HEK293 (cell line): Measurements from ENCODE around the gene LDLRAD3.

ENCODE experiments used
- CTCF ChIA-PET: fragments of 350-600 bp; formaldehyde crosslinking; extraction: SDS; loops from one replicate; lab custom pipeline; 2021; ENCODE audit warnings: antibody characterized with exemption; lab: Yijun Ruan, JAX
- POLR2A ChIA-PET: fragments of 300-600 bp; formaldehyde crosslinking; extraction: SDS; loops from one replicate; lab custom pipeline; 2020; ENCODE audit warnings: antibody characterized with exemption, inconsistent platforms; lab: Yijun Ruan, JAX
- H3K27ac ChIP-seq: fragments of 200-500 bp; sonication (Bioruptor generic); 2 replicates; pipeline ENCODE4 v1.5.1; 2014; ENCODE audit warnings: low read depth, low read length, control low read depth, inconsistent platforms; ENCODE audit errors: extremely low read depth
- H3K36me3 ChIP-seq, 2 experiments: fragments of 200-500 bp in 1 of 2; sonication (Bioruptor generic) in 1 of 2; 1 replicate in 1 of 2; 2 replicates in 1 of 2; pipeline ENCODE4 v1.5.1; 2014 to 2017; ENCODE audit warnings: inconsistent platforms in 2 of 2, low read length in 2 of 2; ENCODE audit not compliant: control insufficient read depth in 2 of 2, insufficient read depth in 1 of 2
- H3K4me1 ChIP-seq: fragments of 200-500 bp; sonication (Bioruptor generic); 2 replicates; pipeline ENCODE4 v1.5.1; 2014; ENCODE audit warnings: mild to moderate bottlenecking, low read length, inconsistent platforms; ENCODE audit not compliant: control insufficient read depth, insufficient read depth
- H3K4me3 ChIP-seq: 2 replicates; pipeline ENCODE4 v1.5.1; 2011; ENCODE audit warnings: low read depth, mild to moderate bottlenecking, control low read depth, low read length, moderate library complexity
- H3K9me3 ChIP-seq: fragments of 200-500 bp; sonication (Bioruptor generic); 2 replicates; pipeline ENCODE4 v1.5.1; 2014; ENCODE audit warnings: low read depth, low read length, inconsistent platforms; ENCODE audit not compliant: control insufficient read depth, insufficient read depth
- GLIS2 ChIP-seq: fragments of 450-650 bp; formaldehyde crosslinking; IDR thresholded peaks from 2 replicates; pipeline ENCODE4 v1.5.1; 2016; ENCODE audit warnings: missing biosample characterization, missing genetic modification characterization
- KLF17 ChIP-seq: fragments of 450-650 bp; formaldehyde crosslinking; IDR thresholded peaks from 2 replicates; pipeline ENCODE4 v1.5.1; 2016; ENCODE audit warnings: missing biosample characterization, missing genetic modification characterization
- PATZ1 ChIP-seq: fragments of 450-650 bp; formaldehyde crosslinking; IDR thresholded peaks from 2 replicates; pipeline ENCODE4 v1.5.1; 2016; ENCODE audit warnings: missing biosample characterization, missing genetic modification characterization
- REST ChIP-seq: fragments of 450-650 bp; formaldehyde crosslinking; IDR thresholded peaks from 2 replicates; pipeline ENCODE4 v1.5.1; 2016; ENCODE audit warnings: missing biosample characterization, missing genetic modification characterization
- TRIM28 ChIP-seq: IDR thresholded peaks from 2 replicates; pipeline ENCODE4 v1.6.1; 2011; ENCODE audit warnings: low read length, control low read depth, borderline replicate concordance
- ZBTB1 ChIP-seq: fragments of 450-650 bp; formaldehyde crosslinking; IDR thresholded peaks from 2 replicates; pipeline ENCODE4 v1.5.1; 2016; ENCODE audit warnings: missing biosample characterization, missing genetic modification characterization
- ZBTB20 ChIP-seq: fragments of 450-650 bp; formaldehyde crosslinking; IDR thresholded peaks from 2 replicates; pipeline ENCODE4 v1.5.1; 2016; ENCODE audit warnings: missing biosample characterization, missing genetic modification characterization
- ZBTB21 ChIP-seq: fragments of 450-650 bp; formaldehyde crosslinking; IDR thresholded peaks from 2 replicates; pipeline ENCODE4 v1.5.1; 2017; ENCODE audit warnings: missing biosample characterization, missing genetic modification characterization
- ZBTB44 ChIP-seq: fragments of 450-650 bp; IDR thresholded peaks from 2 replicates; pipeline ENCODE4 v1.5.1; 2018; ENCODE audit warnings: missing biosample characterization, mild to moderate bottlenecking, missing genetic modification characterization
- ZIC2 ChIP-seq: fragments of 450-650 bp; formaldehyde crosslinking; IDR thresholded peaks from 2 replicates; pipeline ENCODE4 v1.5.1; 2016; ENCODE audit warnings: missing biosample characterization, missing genetic modification characterization
- ZNF112 ChIP-seq: fragments of 450-650 bp; formaldehyde crosslinking; IDR thresholded peaks from 2 replicates; pipeline ENCODE4 v1.5.0; 2017; ENCODE audit warnings: missing biosample characterization, missing genetic modification characterization
- ZNF114 ChIP-seq: fragments of 450-650 bp; formaldehyde crosslinking; IDR thresholded peaks from 2 replicates; pipeline ENCODE4 v1.5.0; 2017; ENCODE audit warnings: missing biosample characterization, missing genetic modification characterization
- ZNF132 ChIP-seq: fragments of 450-650 bp; formaldehyde crosslinking; IDR thresholded peaks from 2 replicates; pipeline ENCODE4 v1.5.1; 2017; ENCODE audit warnings: missing biosample characterization, missing genetic modification characterization, borderline replicate concordance
- ZNF133 ChIP-seq: fragments of 450-650 bp; formaldehyde crosslinking; IDR thresholded peaks from 2 replicates; pipeline ENCODE4 v1.5.1; 2016; ENCODE audit warnings: missing biosample characterization, missing genetic modification characterization
- ZNF184 ChIP-seq: fragments of 450-650 bp; IDR thresholded peaks from 2 replicates; pipeline ENCODE4 v1.5.1; 2018; ENCODE audit warnings: missing biosample characterization, mild to moderate bottlenecking, missing genetic modification characterization
- ZNF274 ChIP-seq, 2 experiments: fragments of 200-500 bp in 1 of 2; fragments of 450-650 bp in 1 of 2; sonication (Bioruptor generic) in 1 of 2; formaldehyde crosslinking in 1 of 2; IDR thresholded peaks; 2 replicates each; pipeline versions ENCODE4 v1.5.1 to v1.6.1; 2014 to 2016; ENCODE audit warnings: borderline replicate concordance in 1 of 2, inconsistent platforms in 1 of 2, low read length in 1 of 2, missing biosample characterization in 1 of 2, missing genetic modification characterization in 1 of 2
- ZNF394 ChIP-seq: fragments of 450-650 bp; formaldehyde crosslinking; IDR thresholded peaks from 2 replicates; pipeline ENCODE4 v1.5.1; 2016; ENCODE audit warnings: missing biosample characterization, missing genetic modification characterization, mild to moderate bottlenecking, moderate library complexity, borderline replicate concordance
- ZNF398 ChIP-seq: fragments of 450-650 bp; formaldehyde crosslinking; IDR thresholded peaks from 2 replicates; pipeline ENCODE4 v1.5.1; 2017; ENCODE audit warnings: missing biosample characterization, missing genetic modification characterization
- ZNF544 ChIP-seq: fragments of 450-650 bp; formaldehyde crosslinking; IDR thresholded peaks from 2 replicates; pipeline ENCODE4 v1.5.0; 2017; ENCODE audit warnings: missing biosample characterization, missing genetic modification characterization
- ZNF548 ChIP-seq: fragments of 450-650 bp; formaldehyde crosslinking; IDR thresholded peaks from 2 replicates; pipeline ENCODE4 v1.5.1; 2016; ENCODE audit warnings: missing biosample characterization, missing genetic modification characterization
- ZNF549 ChIP-seq: fragments of 450-650 bp; IDR thresholded peaks from 2 replicates; pipeline ENCODE4 v1.5.1; 2018; ENCODE audit warnings: missing biosample characterization, missing genetic modification characterization, mild to moderate bottlenecking, inconsistent platforms, moderate library complexity
- ZNF580 ChIP-seq: fragments of 450-650 bp; formaldehyde crosslinking; IDR thresholded peaks from 2 replicates; pipeline ENCODE4 v1.5.1; 2016; ENCODE audit warnings: missing biosample characterization, missing genetic modification characterization
- ZNF664 ChIP-seq: fragments of 450-650 bp; formaldehyde crosslinking; IDR thresholded peaks from 2 replicates; pipeline ENCODE4 v1.5.1; 2016; ENCODE audit warnings: missing biosample characterization, missing genetic modification characterization
- ZSCAN18 ChIP-seq: fragments of 450-650 bp; formaldehyde crosslinking; IDR thresholded peaks from 2 replicates; pipeline ENCODE4 v1.5.1; 2016; ENCODE audit warnings: missing biosample characterization, missing genetic modification characterization

The LDLRAD3 gene

GRCh38 chr11:36149538-36150242 is 205.8 kb downstream of the LDLRAD3 start:
- no peak overlapping the region for H3K27ac ChIP-seq
- POLR2A ChIA-PET = interaction anchor here (0.6 kb wide), 1 partner anchor 60 kb away, joined by 5 read pairs; no protein-coding TSS in a partner anchor
- H3K36me3 ChIP-seq = no peaks in the 10 kb centered on the region
- H3K4me3 ChIP-seq = no peak overlapping the region
- CTCF ChIA-PET = interaction anchor here (0.5 to 3.8 kb wide), 18 partner anchors 16 to 758 kb away, joined by 3 to 25 read pairs (median 4); no protein-coding TSS in a partner anchor
- H3K4me1 ChIP-seq = no peaks in the 10 kb centered on the region; the same call in 1 of the 2 replicates
- no peaks in the 10 kb centered on the region for H3K9me3 ChIP-seq
- TF ChIP-seq ZBTB44 (tag by site-specific recombination) (no peak), ZNF132 (tag by site-specific recombination) (no peak), TRIM28 (peak; percentile 54; the same call in 1 of the 2 replicates), KLF17 (tag by site-specific recombination) (peak; percentile 99), ZIC2 (tag by site-specific recombination) (0 out of 2 replicates have a peak, but pooled peaks have one; percentile 18), ZNF398 (peak; percentile 69), ZNF112 (tag by site-specific recombination) (no peak), ZBTB1 (tag by site-specific recombination) (0 out of 2 replicates have a peak, but pooled peaks have one; percentile 62), ZNF114 (no peak), ZNF544 (no peak), ZNF548 (tag by site-specific recombination) (no peak), PATZ1 (tag by site-specific recombination) (peak; percentile 88), ZBTB20 (tag by site-specific recombination) (peak; percentile 27; the same call in 1 of the 2 replicates), ZBTB21 (peak; percentile 90), REST (tag by site-specific recombination) (no peak), ZNF394 (tag by site-specific recombination) (peak; percentile 72; the same call in 1 of the 2 replicates), GLIS2 (tag by site-specific recombination) (peak; percentile 46; the same call in 1 of the 2 replicates), ZNF549 (tag by site-specific recombination) (no peak), ZNF133 (tag by site-specific recombination) (no peak), ZSCAN18 (peak; percentile 13; the same call in 1 of the 2 replicates), ZNF274 (IDR thresholded peaks at IDR 0.05; ENCODE audit: low read length) (no peak), ZNF274 (tag by site-specific recombination; IDR thresholded peaks at IDR 0.05; ENCODE audit: borderline replicate concordance) (no peak), ZNF184 (peak; percentile 89), ZNF580 (no peak), ZNF664 (tag by site-specific recombination) (no peak)
